ENCODE results near the gene DOCK9. TPM values are rescaled to one million over a fixed set of nuclear protein-coding genes. Genes with fewer than 3 reads are reported as not detected.

The DOCK9 gene
- polyA plus RNA-seq, 1 of the 3 experiments (the other 2 are of a cell fraction) = 16.6 TPM

- ChIA-PET POLR2A (no interaction called here), CTCF (no interaction called here)
- H4K20me1 ChIP-seq (ENCODE audit: insufficient read depth) = no peaks in the 10 kb centered on the region
- H3K27ac ChIP-seq (ENCODE audit: low read depth in 2 of 2, low read length in 1 of 2) = no peak overlapping the region
- no peak overlapping the region for H3K9ac ChIP-seq
- no peak overlapping the region for H3K4me2 ChIP-seq
- no peaks in the 10 kb centered on the region for H3K4me1 ChIP-seq (ENCODE audit: control insufficient read depth in 1 of 2, insufficient read depth in 2 of 2, low read depth in 1 of 2, low read length in 1 of 2)
- no peaks in the 10 kb centered on the region for H3K27me3 ChIP-seq (ENCODE audit: insufficient read depth)
- no peaks in the 10 kb centered on the region for H3K36me3 ChIP-seq (replicated peaks in 1 of 2; ENCODE audit: control insufficient read depth in 1 of 2, insufficient read depth in 2 of 2, low read length in 1 of 2)
- WGBS (ENCODE audit: low lambda C conversion rate) = 100% methylated on average over 1 of the region's 7 CpGs
- no peaks in the 10 kb centered on the region for H3F3A ChIP-seq (replicated peaks; ENCODE audit: insufficient read depth)
- H3K9me2 ChIP-seq = no peaks in the 10 kb centered on the region
- H3K4me3 ChIP-seq (ENCODE audit: low read depth in 2 of 2, low read length in 1 of 2) = no peak overlapping the region
- DNase-seq = no peak
- H3K79me2 ChIP-seq (ENCODE audit: insufficient read depth) = no peaks in the 10 kb centered on the region
- no peak for TF ChIP-seq GATA2 (CRISPR knock-in tag; IDR thresholded peaks at IDR 0.05)
- TF ChIP-seq CHD2 (IDR thresholded peaks at IDR 0.05; ENCODE audit: low read length, partially characterized antibody) = no peak
- TF ChIP-seq FOSL2 (IDR thresholded peaks at IDR 0.05; ENCODE audit: borderline replicate concordance, low read depth) = no peak
- TF ChIP-seq RFX5 (IDR thresholded peaks at IDR 0.05; ENCODE audit: low read length) = no peak
- no peak overlapping the region for H2AFZ ChIP-seq (ENCODE audit: low read depth)
- no peaks in the 10 kb centered on the region for H3K9me3 ChIP-seq
These were observed 196.0 kb downstream of the DOCK9 start for GRCh38 chr13:98781905-98782304.

DNA sequence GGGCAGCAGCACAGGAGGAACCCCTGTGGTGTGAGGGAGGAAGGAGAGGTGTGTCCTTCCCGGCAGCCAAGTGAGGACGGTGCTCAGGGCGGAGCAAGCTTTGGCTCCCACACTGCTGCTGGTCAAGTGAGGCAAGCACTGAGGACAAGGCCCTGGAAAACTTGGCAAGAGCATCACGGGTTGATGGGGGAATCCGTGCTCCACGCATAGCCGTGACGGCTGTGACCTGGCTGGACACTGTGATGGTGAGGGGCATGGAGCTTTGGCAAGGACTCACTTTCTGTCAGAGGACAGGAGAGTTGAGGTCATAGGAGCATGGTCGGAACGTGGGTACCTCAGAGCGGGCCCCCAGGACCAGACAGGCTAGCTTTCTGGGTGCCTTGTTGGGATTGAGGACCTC, 196.4 kb downstream of the DOCK9 start:
- Histone ChIP-seq H3K36me3 (replicated peaks in 1 of 2; ENCODE audit: control insufficient read depth in 1 of 2, insufficient read depth in 2 of 2, low read length in 1 of 2) (no peaks in the 10 kb centered on the region), H3K9me2 (no peaks in the 10 kb centered on the region)
- 80% methylated on average over 3 of the region's 11 CpGs for WGBS (ENCODE audit: low lambda C conversion rate)

More for the DNA sequence above, 196.4 kb downstream of the DOCK9 start:
- ChIA-PET CTCF (no interaction called here), POLR2A (no interaction called here)
- no peaks in the 10 kb centered on the region for H4K20me1 ChIP-seq (ENCODE audit: insufficient read depth)
- H3K9ac ChIP-seq = no peak overlapping the region
- no peaks in the 10 kb centered on the region for H3K4me1 ChIP-seq (ENCODE audit: control insufficient read depth in 1 of 2, insufficient read depth in 2 of 2, low read depth in 1 of 2, low read length in 1 of 2)
- DNase-seq = no peak
- no peaks in the 10 kb centered on the region for H3K79me2 ChIP-seq (ENCODE audit: insufficient read depth)
- H2AFZ ChIP-seq (ENCODE audit: low read depth) = no peak overlapping the region
- H3K27me3 ChIP-seq (ENCODE audit: insufficient read depth) = no peaks in the 10 kb centered on the region
- no peak overlapping the region for H3K27ac ChIP-seq (ENCODE audit: low read depth in 2 of 2, low read length in 1 of 2)
- H3K4me2 ChIP-seq = no peak overlapping the region
- no peak overlapping the region for H3K4me3 ChIP-seq (ENCODE audit: low read depth in 2 of 2, low read length in 1 of 2)
- TF ChIP-seq TEAD4 (IDR thresholded peaks at IDR 0.05; ENCODE audit: borderline replicate concordance, insufficient read depth) (no peak), FOXJ3 (CRISPR knock-in tag; IDR thresholded peaks at IDR 0.05) (no peak), ELF1 (IDR thresholded peaks at IDR 0.05) (no peak), USF1 (IDR thresholded peaks at IDR 0.05; ENCODE audit: borderline replicate concordance, low read depth) (no peak), NRF1 (IDR thresholded peaks at IDR 0.05; ENCODE audit: low read depth, low read length) (no peak), MEF2A (IDR thresholded peaks at IDR 0.05; ENCODE audit: borderline replicate concordance, low read depth) (no peak), RXRA (IDR thresholded peaks at IDR 0.05; ENCODE audit: borderline replicate concordance, low read depth) (no peak)
- TF ChIP-seq, protein P1, sequence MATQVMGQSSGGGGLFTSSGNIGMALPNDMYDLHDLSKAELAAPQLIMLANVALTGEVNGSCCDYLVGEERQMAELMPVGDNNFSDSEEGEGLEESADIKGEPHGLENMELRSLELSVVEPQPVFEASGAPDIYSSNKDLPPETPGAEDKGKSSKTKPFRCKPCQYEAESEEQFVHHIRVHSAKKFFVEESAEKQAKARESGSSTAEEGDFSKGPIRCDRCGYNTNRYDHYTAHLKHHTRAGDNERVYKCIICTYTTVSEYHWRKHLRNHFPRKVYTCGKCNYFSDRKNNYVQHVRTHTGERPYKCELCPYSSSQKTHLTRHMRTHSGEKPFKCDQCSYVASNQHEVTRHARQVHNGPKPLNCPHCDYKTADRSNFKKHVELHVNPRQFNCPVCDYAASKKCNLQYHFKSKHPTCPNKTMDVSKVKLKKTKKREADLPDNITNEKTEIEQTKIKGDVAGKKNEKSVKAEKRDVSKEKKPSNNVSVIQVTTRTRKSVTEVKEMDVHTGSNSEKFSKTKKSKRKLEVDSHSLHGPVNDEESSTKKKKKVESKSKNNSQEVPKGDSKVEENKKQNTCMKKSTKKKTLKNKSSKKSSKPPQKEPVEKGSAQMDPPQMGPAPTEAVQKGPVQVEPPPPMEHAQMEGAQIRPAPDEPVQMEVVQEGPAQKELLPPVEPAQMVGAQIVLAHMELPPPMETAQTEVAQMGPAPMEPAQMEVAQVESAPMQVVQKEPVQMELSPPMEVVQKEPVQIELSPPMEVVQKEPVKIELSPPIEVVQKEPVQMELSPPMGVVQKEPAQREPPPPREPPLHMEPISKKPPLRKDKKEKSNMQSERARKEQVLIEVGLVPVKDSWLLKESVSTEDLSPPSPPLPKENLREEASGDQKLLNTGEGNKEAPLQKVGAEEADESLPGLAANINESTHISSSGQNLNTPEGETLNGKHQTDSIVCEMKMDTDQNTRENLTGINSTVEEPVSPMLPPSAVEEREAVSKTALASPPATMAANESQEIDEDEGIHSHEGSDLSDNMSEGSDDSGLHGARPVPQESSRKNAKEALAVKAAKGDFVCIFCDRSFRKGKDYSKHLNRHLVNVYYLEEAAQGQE (IDR thresholded peaks at IDR 0.05; ENCODE audit: low read depth, low read length) = no peak
- TF ChIP-seq, protein P2, sequence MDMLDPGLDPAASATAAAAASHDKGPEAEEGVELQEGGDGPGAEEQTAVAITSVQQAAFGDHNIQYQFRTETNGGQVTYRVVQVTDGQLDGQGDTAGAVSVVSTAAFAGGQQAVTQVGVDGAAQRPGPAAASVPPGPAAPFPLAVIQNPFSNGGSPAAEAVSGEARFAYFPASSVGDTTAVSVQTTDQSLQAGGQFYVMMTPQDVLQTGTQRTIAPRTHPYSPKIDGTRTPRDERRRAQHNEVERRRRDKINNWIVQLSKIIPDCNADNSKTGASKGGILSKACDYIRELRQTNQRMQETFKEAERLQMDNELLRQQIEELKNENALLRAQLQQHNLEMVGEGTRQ (IDR thresholded peaks at IDR 0.05; ENCODE audit: borderline replicate concordance, low read depth, low read length) = no peak
- H3F3A ChIP-seq (replicated peaks; ENCODE audit: insufficient read depth) = no peaks in the 10 kb centered on the region
- no peaks in the 10 kb centered on the region for H3K9me3 ChIP-seq

Data from SK-N-SH (cell line).